ENCODE results near the gene MRAP.
"Not testable (repeated sequence)": the region's sequence is repeated elsewhere in the genome, so short reads cannot be mapped to it uniquely, and the experiment has no call there.

The MRAP gene

DNA sequence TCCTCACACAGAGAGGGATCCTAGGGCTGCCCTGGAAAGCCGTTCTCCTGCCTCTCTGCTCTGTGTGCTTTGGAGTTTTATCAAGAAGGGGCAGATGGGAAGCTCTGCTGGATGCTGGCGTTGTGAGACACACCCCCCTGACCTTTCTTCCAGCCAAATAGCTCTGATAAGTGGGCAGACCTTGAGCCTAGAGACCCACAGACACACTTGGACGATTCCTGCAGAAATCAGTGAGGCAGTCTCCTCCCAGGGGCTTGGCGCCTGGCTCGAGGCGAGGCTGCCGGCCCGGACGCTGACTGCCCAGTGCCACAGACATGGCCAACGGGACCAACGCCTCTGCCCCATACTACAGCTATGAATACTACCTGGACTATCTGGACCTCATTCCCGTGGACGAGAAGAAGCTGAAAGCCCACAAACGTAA, at the start of gene MRAP:
MRAP (plus strand) TSS at position 198 of the 424 bp plus-strand sequence; CDS start at position 315, 117 bp downstream.
- no peak for DNase-seq

DNA sequence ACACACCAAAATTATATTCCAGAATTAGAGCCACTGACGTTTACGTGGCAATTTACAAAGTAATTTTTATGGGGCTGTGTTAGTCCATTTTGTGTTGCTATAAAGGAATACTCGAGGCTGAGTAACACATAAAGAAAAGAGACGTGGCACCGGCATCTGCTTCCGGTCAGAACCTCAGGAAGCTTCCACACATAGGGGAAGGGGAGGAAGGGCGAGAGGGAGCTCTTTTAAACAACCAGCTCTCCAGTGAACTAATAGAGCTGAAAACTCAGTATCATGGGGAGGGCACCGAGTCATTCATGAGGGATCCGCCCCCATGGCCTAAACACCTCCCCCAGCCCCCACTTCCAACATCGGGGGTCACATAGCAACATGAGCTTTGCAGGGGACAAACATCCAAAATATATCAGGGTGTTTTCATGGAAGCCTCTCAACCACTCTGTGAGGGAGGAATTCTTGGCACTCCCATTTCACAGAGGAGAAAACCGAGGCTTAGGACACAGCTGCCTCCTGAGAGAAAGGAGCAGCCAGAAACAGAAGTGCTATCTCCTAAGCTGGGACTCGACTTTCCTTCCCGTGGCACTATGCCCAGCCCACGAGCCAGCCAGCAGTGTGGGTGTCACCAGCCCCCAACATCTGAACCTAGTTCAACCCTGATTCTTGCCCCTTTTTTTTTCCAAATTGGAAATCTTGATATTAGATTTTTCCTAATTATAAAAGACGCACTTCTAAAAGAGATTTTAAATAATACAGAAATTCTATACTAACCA, 49.0 kb upstream of the MRAP start:
- DNase-seq = no peak

DNA sequence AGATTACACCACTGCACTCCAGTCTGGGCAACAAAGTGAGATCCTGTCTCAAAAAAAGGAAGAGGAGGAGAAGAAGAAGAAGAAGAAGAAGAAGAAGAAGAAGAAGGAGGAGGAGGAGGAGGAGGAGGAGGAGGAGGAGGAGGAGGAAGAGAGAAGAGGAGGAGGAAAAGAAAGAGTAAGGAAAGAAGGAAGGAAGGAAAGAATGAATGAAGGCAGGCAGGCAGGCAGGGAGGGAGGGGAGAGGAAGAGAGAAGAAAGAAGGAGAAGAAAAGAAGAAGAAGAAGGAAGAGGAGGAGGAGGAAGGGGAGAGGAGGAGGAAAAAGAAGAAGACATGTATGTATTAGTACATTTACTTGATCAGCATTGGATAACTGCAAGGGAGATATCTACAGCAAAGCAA, 46.5 kb upstream of the MRAP start:
- DNase-seq = no peak

DNA sequence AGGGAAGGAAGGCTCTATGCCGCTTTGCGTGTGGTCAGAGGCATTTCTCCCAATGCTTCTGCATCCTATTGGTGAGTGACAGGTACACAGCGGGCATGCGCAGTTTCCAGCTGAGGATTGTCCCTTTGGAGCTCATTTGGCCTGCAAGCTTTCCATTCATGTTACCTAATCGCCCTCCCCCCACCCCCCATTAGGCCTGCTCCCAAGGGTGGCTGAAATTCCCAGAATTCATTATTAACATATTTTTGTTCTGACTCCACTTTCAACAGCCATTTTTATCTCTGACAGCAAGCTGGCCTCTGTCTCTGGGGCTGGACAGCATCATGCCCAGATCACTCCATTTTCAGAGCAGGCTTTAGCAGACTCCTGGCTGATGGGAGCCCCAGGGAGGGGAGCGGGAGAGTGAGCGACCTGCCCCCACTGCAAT, 45.4 kb upstream of the MRAP start:
- no peak for DNase-seq

DNA sequence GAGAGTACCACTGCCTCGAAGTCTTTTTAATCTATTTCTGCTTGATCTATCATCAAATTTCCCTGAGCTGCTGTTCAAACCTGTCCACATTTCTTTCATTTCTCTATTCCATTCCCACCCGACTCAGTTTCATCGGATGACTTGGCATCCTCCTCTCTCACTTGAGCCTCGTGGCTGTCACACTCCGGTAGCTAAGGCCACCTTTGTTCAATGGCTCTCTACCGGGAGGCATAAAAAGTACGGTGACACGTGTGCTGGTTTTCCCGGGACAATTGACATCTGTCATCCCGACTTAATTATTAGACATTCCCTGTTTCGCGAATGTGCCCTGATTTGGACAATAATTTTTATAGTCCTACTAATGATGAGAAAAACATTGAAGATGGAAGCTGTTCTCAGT, 42.4 kb upstream of the MRAP start:
- no peak for DNase-seq

DNA sequence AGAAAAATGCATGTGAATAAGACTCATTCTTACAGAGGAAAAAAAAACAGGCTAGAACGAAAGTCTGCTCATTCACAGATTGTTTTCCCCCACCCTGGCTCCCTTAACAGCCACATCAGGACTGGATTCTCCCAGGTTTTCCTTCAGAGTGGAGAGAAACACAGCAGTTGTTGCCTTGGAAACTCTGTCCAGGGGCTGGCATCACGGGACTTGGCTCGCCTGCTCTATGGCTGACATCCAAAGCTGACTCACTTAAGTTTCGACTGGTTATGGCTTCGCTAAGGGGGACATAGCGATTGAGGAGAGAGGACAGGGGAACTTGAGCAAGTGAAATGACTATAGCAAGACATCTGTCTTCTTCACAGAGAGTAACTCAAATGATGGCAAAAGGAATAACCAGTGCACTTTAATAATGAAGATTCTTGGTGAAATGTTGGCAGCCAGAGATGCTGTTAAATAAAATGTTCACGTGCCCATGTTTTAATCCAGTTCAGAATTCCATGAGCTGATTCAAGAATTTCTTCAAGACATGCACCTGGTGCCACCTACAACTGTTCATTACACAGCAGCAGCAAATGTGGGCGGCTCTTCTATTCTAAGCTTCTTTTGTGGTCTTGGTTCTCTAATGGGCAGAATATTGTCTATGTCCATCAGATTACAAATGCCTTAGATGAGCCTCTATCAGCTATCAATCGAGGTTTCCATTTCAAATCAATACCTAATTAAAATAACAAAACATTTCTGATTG, 41.6 kb upstream of the MRAP start:
- no peak for DNase-seq

DNA sequence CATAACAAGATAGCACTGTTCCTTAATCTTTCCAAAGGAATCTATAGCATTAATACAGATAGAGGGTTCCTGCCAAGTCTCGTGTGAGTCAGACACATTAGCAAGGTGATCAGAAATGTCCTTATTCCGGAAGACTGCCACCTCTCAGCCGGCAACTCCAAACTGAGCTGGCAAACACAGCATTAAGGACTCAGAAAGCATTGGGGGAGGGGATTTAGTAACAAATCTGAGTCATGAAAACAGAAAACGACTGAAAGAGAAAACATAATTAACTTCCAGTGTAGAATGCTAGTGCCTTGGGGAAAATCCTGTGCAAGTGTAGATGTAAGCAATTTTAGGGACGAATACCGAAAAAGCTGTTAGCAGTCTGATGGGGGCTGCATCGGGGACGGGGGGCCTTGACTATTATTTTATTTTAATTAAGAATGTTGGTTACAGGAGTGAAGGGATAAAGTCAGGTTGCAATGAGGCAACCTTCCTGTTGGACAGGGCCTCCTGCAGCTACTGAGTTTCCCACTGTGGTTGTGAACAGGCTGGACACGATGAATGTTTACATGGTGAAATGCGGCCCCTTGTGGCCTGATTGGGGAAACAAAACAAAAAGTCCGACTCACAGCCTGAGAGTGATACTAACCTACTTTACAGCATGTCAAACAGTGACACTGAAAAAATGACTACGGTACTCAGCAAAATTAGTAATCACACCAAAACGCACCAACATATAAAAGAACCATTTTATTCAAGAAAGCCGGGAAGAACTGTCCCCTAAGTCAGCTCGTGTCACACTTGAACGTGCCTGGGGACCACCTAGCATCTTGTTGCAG, 40.5 kb upstream of the MRAP start:
- peak; percentile 20 for DNase-seq

DNA sequence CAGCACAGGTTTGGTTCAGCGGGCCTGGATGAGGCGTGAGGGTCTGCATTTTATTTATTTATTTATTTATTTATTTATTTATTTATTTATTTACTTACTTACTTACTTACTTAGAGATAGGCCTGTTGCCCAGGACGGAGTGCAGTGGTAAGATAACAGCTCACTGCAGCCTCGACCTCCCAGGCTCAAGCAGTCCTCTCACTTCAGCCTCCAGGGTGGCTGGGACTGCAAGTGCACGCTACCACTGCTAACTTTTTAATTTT, 39.9 kb upstream of the MRAP start:
- DNase-seq = not testable (repeated sequence)

DNA sequence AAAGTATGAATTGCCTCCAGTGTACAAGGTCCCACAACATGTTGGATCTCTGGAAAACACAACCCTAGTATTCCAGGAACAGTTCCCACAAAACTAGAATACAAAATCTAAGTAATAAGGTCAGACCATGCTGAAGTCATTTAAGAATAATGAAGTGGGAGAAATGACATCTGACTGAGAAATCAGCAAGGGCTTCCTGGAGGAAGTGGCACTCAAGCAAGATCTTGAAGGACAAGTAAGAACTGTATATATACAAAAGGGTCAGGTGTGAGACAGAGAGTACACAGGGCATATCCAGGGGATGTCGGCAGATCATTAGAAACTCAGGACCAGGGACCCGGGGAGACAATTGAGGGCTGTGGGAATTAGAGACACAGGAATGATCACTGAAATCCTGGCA, 38.5 kb upstream of the MRAP start:
- DNase-seq = no peak

DNA sequence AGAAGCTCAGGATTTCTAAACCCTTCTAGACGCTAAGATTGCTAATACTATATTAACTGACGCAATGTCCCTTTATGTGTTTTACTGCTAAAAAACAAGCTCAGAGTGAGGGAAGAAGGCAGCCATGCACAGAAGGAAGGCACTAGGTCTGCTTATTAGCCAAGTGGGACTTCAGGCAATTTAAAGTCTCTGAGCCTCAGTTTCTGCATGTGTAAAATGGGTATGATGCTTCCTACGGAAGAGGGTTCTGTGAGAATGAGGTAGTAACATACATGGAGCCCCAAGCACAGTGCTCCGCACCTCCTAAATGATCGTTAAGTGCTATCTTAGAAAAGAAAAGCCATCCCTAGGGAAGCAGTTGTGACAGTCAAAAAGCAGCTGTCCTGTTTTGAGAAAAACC, 36.7 kb upstream of the MRAP start:
- no peak for DNase-seq

DNA sequence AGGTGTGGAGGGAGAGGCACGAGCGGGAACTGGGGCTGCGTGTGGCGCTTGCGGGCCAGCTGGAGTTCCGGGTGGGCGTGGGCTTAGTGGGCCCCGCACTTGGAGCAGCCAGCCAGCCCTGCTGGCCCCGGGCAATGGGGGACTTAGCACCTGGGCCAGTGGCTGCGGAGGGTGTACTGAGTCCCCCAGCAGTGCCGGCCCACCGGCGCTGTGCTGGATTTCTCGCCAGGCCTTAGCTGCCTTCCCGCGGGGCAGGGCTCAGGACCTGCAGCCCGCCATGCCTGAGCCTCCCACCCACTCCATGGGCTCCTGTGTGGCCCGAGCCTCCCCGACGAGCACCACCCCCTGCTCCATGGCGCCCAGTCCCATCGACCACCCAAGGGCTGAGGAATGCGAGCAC, 33.3 kb upstream of the MRAP start:
- DNase-seq = not testable (repeated sequence)

DNA sequence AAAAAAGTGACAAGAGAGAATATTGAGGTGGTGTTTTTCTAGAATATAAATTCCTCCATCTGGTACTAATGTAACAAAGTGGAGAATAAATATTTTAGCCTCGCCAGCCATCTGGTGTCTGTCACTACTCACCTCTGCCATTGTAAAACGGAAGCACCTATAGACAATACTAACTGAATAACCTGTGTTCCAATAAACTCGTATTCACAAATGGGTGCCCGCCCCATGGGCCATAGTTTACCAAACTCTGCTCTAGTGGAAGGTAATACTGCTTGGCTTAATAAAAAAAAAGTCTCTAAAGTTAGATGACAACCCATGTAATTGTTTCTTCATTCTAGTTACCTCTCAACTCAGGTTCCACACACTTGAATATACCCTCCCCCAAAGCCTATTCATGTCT, 27.9 kb upstream of the MRAP start:
- no peak for DNase-seq

DNA sequence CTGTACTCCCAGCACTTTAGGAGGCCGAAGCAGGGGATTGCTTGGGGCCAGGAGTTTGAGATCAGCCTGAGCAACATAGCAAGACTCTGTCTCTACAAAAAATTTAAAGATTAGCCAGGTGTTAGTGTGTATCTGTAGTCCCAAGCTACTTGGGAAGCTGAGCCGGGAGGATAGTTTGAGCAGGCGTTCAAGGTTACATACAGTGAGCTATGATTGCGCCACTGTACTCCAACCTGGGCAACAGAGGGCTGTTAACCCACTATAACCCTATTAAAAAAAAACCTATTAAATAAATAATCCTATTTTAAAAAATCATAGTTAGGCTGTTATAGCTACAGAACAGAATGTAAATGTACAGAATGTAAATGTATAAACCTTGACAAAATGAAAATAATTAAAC, 22.0 kb upstream of the MRAP start:
- DNase-seq = no peak

DNA sequence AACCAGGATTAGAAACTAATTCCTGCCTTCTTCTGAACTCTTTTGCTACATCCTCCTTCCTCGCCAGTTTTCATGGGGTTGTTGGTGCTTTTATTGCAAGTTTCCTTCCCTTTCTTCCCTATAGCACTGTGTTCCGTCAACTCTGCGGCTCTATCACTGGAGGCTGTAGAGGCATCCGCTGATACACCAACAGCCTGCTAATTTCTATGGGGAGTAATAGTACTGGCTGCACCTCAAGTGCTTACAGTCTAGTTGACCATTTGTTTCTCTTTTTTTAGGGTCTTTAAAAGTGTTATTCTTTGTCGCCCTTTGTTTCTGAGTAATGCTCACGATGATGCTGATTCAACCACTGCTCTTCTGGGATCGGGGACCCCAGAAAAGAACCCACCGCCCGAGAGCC, 20.6 kb upstream of the MRAP start:
- no peak for DNase-seq

DNA sequence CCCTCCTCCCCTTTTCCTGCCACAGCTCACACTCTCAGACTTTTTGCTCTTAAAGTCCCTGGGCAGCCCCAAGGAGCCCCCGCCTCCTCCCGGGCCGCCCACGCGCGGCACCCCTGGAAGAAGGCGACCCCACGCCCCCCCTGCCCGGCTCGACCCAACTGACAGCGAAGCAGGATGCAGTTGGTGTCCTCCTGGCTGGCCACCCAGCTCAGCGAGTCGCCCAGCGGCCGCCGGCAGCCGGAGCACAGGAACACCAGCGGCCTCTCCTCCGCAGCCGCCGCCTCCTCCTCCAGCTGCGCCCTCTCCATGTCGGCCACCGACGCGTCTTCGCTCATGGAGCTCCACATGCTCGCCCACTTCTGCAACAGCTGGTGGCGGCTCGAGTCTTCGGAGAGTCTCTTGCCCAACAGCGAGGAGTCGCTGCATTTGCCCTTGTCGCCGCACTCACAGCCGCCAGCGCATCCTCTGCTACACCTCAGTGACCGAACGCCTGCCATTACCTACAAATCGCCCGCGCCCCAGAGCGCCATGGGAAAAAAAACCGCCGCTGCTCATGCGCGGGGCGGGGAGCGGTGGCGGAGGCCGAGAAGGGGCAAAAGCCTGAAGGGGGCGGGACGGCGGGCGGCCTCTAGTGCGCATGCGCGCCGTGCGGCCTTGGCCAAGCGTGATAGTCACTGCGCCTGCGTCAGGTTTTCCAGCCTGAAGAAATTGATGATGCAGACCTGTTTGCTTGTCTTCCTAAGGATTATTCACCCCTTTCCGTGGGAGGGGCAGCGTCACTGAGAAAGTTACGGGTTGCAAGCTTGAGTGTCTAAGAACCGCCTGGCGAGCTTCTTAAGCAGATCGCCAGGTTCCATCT, 19.9 kb upstream of the MRAP start, which contains the start of gene MIS18A:
MIS18A (minus strand) TSS at position 532 of the 859 bp plus-strand sequence; CDS start at position 497, 35 bp downstream.
- peak; percentile 99 for DNase-seq

DNA sequence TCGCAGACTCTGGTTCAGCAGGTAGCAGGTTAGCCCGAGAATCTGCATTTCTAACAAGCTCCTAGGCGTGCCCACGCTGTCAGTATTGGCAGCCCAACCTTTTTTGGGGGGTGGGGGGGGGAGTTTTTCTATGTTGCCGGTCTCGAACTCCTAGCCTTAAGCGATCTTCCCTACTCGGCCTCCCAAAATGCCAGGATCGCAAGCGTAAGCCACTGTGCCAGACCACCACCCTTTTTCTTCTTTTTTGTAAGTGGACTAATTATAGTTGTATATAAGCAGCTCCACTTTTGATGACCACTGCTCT, 19.3 kb upstream of the MRAP start:
- DNase-seq = no peak

DNA sequence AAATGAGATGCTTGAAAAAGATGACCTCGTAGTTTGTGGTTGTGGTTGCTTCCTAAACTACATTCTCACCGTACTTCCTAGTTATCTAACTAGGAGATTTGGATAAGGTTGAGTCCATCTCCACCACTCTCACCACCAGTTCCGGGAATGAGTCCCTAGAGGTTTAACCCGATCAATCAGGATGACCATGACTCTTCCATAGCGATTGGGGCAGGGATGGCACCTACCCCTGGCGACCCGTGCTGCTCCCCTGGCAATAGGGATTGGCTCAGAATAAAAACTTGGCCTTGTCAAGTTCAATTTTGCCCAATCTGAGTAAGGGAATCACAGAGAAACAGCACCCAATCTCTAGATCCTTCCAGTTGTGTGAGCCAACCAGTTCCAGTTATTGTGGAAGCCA, 17.1 kb upstream of the MRAP start:
- DNase-seq = no peak

DNA sequence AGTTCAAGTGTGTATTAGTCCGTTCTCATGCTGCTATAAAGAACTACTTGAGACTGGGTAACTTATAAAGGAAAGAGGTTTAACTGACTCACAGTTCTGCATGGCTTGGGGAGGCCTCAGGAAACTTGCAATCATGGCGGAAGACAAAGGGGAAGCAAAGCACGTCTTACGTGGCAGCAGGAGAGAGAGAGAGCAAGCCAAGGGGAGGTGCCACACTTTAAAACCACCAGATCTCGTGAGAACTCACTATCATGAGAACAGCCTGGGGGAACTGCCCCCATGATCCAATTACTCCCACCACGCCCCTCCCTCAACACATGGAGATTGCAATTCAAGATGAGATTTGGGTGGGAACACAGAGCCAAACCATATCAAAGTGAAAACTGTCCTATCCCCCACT, 15.7 kb upstream of the MRAP start:
- DNase-seq = no peak

DNA sequence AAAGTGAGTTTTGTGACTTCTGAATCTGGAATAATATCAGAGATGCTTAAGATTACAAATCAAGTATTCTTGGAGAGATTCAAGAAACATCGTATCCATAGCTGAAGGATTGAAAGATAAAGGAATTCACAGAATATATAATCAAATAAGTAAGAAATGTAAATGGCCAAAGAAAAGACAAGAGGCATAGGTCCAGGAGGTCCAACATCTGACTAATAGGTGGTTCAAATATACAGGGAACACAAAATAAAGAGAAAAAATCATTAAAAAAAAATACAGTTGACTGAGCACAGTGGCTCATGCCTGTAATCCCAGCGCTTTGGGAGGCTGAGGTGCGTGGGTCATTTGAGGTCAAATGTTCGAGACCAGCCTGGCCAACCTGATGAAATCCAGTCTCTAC, 13.2 kb upstream of the MRAP start:
- DNase-seq = no peak

DNA sequence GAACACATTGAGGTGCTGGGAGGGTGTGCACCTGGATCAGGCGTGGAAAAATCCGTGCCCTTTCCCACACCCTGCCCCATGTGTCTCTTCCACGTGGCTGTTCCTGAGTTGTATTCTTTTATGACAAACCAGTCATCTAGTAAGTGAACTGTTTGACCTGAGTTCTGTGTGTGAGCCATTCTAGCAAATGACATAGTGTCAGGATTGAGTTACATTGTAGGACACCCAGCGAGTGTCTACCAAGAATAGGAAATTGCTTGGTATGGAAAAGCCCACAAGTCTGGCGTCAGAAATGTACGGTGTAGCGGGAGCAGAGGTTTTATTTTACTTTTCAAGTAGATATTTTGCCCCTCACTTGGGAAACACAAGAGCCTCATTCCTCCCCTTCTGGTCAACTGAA, 1.2 kb upstream of the MRAP start:
- DNase-seq = no peak

DNA sequence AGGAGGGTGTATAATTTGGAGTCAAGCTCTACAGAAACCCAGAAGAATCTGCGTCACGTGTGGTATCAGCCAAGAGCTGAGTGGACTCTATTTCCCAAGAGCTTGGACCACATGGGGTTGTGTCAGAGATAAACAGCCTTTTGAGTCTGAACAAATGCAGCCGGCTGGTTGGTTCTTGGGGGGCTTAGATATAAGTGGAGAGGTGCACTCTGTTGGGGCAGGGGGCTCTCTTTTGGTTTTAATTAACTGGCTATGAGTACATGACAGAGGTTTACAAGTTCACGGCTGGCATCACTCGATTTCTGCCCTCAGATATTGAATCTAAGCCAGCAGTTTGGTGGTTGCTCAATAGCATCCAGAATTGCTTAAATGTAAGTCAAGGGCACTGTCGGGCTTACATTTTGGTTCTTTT, 501 bp upstream of the MRAP start:
- DNase-seq = no peak

DNA sequence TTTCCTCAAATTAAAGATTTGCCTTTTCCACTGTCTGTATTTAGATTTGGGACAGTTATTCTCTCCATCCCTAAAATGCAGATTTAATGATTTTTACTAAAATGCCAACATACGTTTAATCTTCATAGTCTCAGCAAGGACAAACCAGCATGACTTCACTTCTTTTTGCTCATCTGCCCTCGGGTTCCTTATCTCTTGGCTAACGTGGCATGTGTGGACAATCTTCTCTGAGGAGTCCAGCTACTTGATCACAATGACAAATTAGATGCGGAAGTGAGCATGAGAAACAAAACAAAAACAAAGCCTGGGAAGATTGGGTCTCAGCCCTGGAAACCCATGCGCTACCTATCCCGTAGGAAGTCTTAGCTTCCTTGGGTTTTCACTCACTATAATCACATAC, 1.0 kb downstream of the MRAP start:
- DNase-seq = no peak

DNA sequence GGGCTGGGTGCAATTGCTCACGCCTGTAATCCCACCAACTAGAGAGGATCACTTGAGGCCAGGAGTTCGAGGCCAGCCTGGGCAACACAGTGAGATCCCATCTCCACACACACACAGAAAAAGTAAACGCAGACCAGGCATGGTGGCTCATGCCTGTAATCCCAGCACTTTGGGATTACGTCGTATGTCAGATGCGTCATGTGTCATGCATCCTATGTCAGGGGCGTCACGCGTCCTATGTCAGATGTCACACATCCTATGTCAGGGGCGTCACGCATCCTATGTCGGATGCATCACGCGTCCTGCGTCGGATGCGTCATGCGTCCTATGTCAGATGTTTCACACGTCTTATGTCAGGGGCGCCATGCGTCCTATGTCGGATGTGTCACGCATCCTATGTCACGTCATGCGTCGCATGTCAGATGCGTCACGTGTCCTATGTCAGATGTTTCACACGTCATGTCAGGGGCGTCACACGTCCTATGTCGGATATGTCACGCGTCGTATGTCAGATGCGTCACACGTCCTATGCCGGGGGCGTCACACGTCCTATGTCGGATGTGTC, 1.5 kb downstream of the MRAP start:
- DNase-seq = no peak

All from stimulated activated CD4-positive, alpha-beta T cell treated with anti-CD3 and anti-CD28 coated beads, Interleukin-4, amount 100 ng/mL, for 1 hour (primary cell).